K562 (cell line): ENCODE measurements around the gene SMC6. TPM values are rescaled to one million over a fixed set of nuclear protein-coding genes. Genes with fewer than 3 reads are reported as not detected.

Experiments
- ATAC-seq: fragments of 200-7000 bp; cut with Tn5 transposase; 3 replicates; pipeline ENCODE4 v1.9.1; 2020; ENCODE audit warnings: moderate library complexity
- BruUV-seq: library from RNA; stranded (reverse); fragments of 400-500 nt; replicated peaks from 2 replicates; lab custom pipeline; 2021; lab: Mats Ljungman, UMichigan
- CTCF ChIA-PET: fragments of 300-600 bp; formaldehyde crosslinking; extraction: SDS; loops from one replicate; lab custom pipeline; 2021; ENCODE audit warnings: low intra/inter-chr PET ratio; lab: Yijun Ruan, JAX
- POLR2A ChIA-PET: fragments of 300-600, 350-650 bp; sonication (Branson Sonifier 250); formaldehyde crosslinking; extraction: SDS; loops from one replicate; lab custom pipeline; 2021; ENCODE audit warnings: antibody characterized with exemption, inconsistent platforms; lab: Yijun Ruan, JAX
- DNase-seq, 4 experiments: peaks; one replicate each; pipeline versions ENCODE4 v3.0.0 to v3.0.0-alpha.2; 2011 to 2018; ENCODE audit warnings: low spot score in 3 of 4, mixed read lengths in 3 of 4; ENCODE audit errors: extremely low read depth in 1 of 4
- FAIRE-seq: peaks from 2 replicates; lab custom pipeline; 2011; peaks lifted over from hg19 to GRCh38; lab: Jason Lieb, UNC
- H2AFZ ChIP-seq: 2 replicates; pipeline ENCODE4 v1.6.0; 2011; ENCODE audit warnings: low read depth, low read length, control low read depth, inconsistent platforms
- H3K27ac ChIP-seq: fragments of 200-600 bp; 3 replicates; pipeline ENCODE4 v1.8.0; 2011; ENCODE audit warnings: low read depth, mild to moderate bottlenecking, control low read depth, inconsistent platforms, low read length, moderate library complexity, mixed read lengths; ENCODE audit errors: extremely low read depth
- H3K27me3 ChIP-seq, 2 experiments: fragments of 300-600 bp in 1 of 2; 2 replicates in 1 of 2; 3 replicates in 1 of 2; pipeline versions ENCODE4 v1.6.0 to v1.8.0; 2011; ENCODE audit warnings: inconsistent platforms in 2 of 2, low read length in 2 of 2, mild to moderate bottlenecking in 1 of 2, mixed read lengths in 1 of 2, moderate library complexity in 1 of 2; ENCODE audit not compliant: control insufficient read depth in 2 of 2, insufficient read depth in 2 of 2
- H3K36me3 ChIP-seq: fragments of 300-600 bp; 3 replicates; pipeline ENCODE4 v1.8.0; 2011; ENCODE audit warnings: mild to moderate bottlenecking, low read length, inconsistent platforms; ENCODE audit not compliant: control insufficient read depth, insufficient read depth
- H3K4me1 ChIP-seq, 2 experiments: fragments of 200-600 bp in 1 of 2; replicated peaks in 1 of 2; 2 replicates in 1 of 2; 3 replicates in 1 of 2; pipeline versions ENCODE4 v1.5.1 to v1.8.0; 2011; ENCODE audit warnings: inconsistent platforms in 2 of 2, low read length in 2 of 2, mild to moderate bottlenecking in 1 of 2, mixed read lengths in 1 of 2, moderate library complexity in 1 of 2; ENCODE audit not compliant: control insufficient read depth in 2 of 2, insufficient read depth in 2 of 2
- H3K4me2 ChIP-seq: 2 replicates; pipeline ENCODE4 v1.6.1; 2011; ENCODE audit warnings: low read length, control low read depth, inconsistent platforms, mixed read lengths; ENCODE audit not compliant: insufficient read depth
- H3K4me3 ChIP-seq: fragments of 200-600 bp; sonication (generic), shearing (Covaris generic); 2 replicates; pipeline ENCODE4 v1.5.1; 2016; ENCODE audit warnings: control low read depth, inconsistent platforms
- H3K79me2 ChIP-seq: fragments of 200-600 bp; 3 replicates; pipeline ENCODE4 v1.8.0; 2011; ENCODE audit warnings: low read length, inconsistent platforms; ENCODE audit not compliant: control insufficient read depth, insufficient read depth
- H3K9ac ChIP-seq, 2 experiments: 2 replicates each; pipeline versions ENCODE4 v1.6.0 to v1.6.1; 2011; ENCODE audit warnings: low read depth in 2 of 2, low read length in 2 of 2, control low read depth in 1 of 2, inconsistent platforms in 1 of 2, mild to moderate bottlenecking in 1 of 2, mixed read lengths in 1 of 2; ENCODE audit not compliant: insufficient read depth in 1 of 2
- H3K9me1 ChIP-seq: one replicate; pipeline ENCODE4 v1.6.0; 2011; ENCODE audit warnings: inconsistent platforms, mild to moderate bottlenecking, low read length, moderate library complexity; ENCODE audit not compliant: control insufficient read depth, insufficient read depth
- H3K9me3 ChIP-seq: replicated peaks from 2 replicates; pipeline ENCODE4 v1.5.1; 2011; ENCODE audit warnings: low read depth, low read length, inconsistent platforms; ENCODE audit not compliant: control insufficient read depth, insufficient read depth
- H4K20me1 ChIP-seq: replicated peaks from 2 replicates; pipeline ENCODE4 v1.6.1; 2011; ENCODE audit warnings: low read length, inconsistent platforms, mixed read lengths; ENCODE audit not compliant: control insufficient read depth, insufficient read depth
- BACH1 ChIP-seq: fragments of 200-800 bp; sonication (Bioruptor generic); IDR thresholded peaks from 2 replicates; pipeline ENCODE4 v1.6.1; 2016; ENCODE audit warnings: missing genetic modification characterization, missing compliant biosample characterization
- CBX5 ChIP-seq: IDR thresholded peaks from 2 replicates; pipeline ENCODE4 v1.6.1; 2014; ENCODE audit warnings: low read depth, borderline replicate concordance
- CHD2 ChIP-seq: IDR thresholded peaks from 2 replicates; pipeline ENCODE4 v1.6.1; 2011; ENCODE audit warnings: low read depth, low read length
- HNRNPUL1 ChIP-seq: fragments of 200-400 bp; formaldehyde crosslinking; IDR thresholded peaks from 2 replicates; pipeline ENCODE4 v1.6.1; 2017; ENCODE audit warnings: low read length
- IRF9 ChIP-seq: fragments of 450-650 bp; IDR thresholded peaks from 2 replicates; pipeline ENCODE4 v1.6.1; 2016; ENCODE audit warnings: missing biosample characterization, missing genetic modification characterization
- JUN ChIP-seq, 2 experiments: sonication (generic) in 1 of 2; formaldehyde crosslinking in 1 of 2; IDR thresholded peaks; 2 replicates each; pipeline versions ENCODE4 v1.6.1 to v1.8.0; 2012 to 2022; ENCODE audit warnings: borderline replicate concordance in 2 of 2, mild to moderate bottlenecking in 2 of 2, improper control_type of control experiment in 1 of 2, low read depth in 1 of 2, low read length in 1 of 2, missing genetic modification reagents in 1 of 2
- KLF16 ChIP-seq: IDR thresholded peaks from 2 replicates; pipeline ENCODE4 v1.6.1; 2016; ENCODE audit warnings: antibody characterized with exemption
- MAFG ChIP-seq: fragments of 450-650 bp; conservative IDR thresholded peaks from 2 replicates; pipeline ENCODE4 v1.6.1; 2016; ENCODE audit warnings: missing genetic modification characterization, missing compliant biosample characterization
- NCOA4 ChIP-seq: fragments of 450-650 bp; IDR thresholded peaks from 2 replicates; pipeline ENCODE4 v1.6.1; 2018; ENCODE audit warnings: mild to moderate bottlenecking; ENCODE audit not compliant: partially characterized antibody
- PML ChIP-seq: IDR thresholded peaks from 2 replicates; pipeline ENCODE4 v1.6.1; 2012; ENCODE audit warnings: low read length, inconsistent platforms
- PTTG1 ChIP-seq: fragments of 450-650 bp; IDR thresholded peaks from 2 replicates; pipeline ENCODE4 v1.6.1; 2016; ENCODE audit warnings: low read depth, mild to moderate bottlenecking, missing genetic modification characterization, missing compliant biosample characterization
- SMAD4 ChIP-seq: fragments of 250-450 bp; sonication (Bioruptor Pico); conservative IDR thresholded peaks from 2 replicates; pipeline ENCODE4 v1.8.0; 2021; ENCODE audit warnings: inconsistent platforms, mild to moderate bottlenecking, moderate library complexity
- SMARCA5 ChIP-seq: fragments of 450-650 bp; IDR thresholded peaks from 2 replicates; pipeline ENCODE4 v1.6.1; 2016
- SP2 ChIP-seq: IDR thresholded peaks from 2 replicates; pipeline ENCODE4 v1.6.1; 2011; ENCODE audit warnings: mild to moderate bottlenecking, low read depth, low read length, moderate library complexity; ENCODE audit not compliant: poor library complexity, severe bottlenecking; ENCODE audit errors: extremely low read depth
- TEAD2 ChIP-seq: fragments of 450-650 bp; IDR thresholded peaks from 2 replicates; pipeline ENCODE4 v1.6.1; 2016; ENCODE audit warnings: missing genetic modification characterization, control low read depth, missing compliant biosample characterization
- USF1 ChIP-seq: sonication (generic); formaldehyde crosslinking; IDR thresholded peaks from 2 replicates; pipeline ENCODE4 v1.9.0; 2022; ENCODE audit warnings: mild to moderate bottlenecking, missing genetic modification reagents
- ZBTB34 ChIP-seq: fragments of 250-450 bp; sonication (Bioruptor Pico); IDR thresholded peaks from 2 replicates; pipeline ENCODE4 v1.8.0; 2021; ENCODE audit warnings: mild to moderate bottlenecking, moderate library complexity
- ZC3H4 ChIP-seq: sonication (generic); formaldehyde crosslinking; IDR thresholded peaks from 2 replicates; pipeline ENCODE4 v1.9.0; 2021; ENCODE audit warnings: missing genetic modification reagents, borderline replicate concordance
- ZNF707 ChIP-seq: fragments of 250-450 bp; sonication (Bioruptor Pico); conservative IDR thresholded peaks from 2 replicates; pipeline ENCODE4 v1.8.0; 2022; ENCODE audit warnings: inconsistent platforms, mild to moderate bottlenecking, moderate library complexity
- WGBS: fragments of 100-300 bp; shearing (Covaris generic); methylation state at CpG from one replicate; pipeline ENCODE4 v1.1.6; 2016; ENCODE audit warnings: low coverage, mixed read lengths; ENCODE audit not compliant: insufficient coverage; ENCODE audit errors: missing lambda C conversion rate; 5-methylcytosine and 5-hydroxymethylcytosine counted together
- in situ Hi-C: fragments of 300-500 bp; cut with MboI; formaldehyde crosslinking; loops from 4 replicates; pipeline ENCODE4 v1.15.0; 2018; ENCODE audit warnings: inconsistent platforms, mixed read lengths
- intact Hi-C: fragments of 100-400 bp; cut with micrococcal nuclease; formaldehyde crosslinking; loops from 2 replicates; pipeline ENCODE4 v1.14.2; 2022
- polyA plus RNA-seq, 8 experiments: library from polyadenylated mRNA; depleted of rRNA in 4 of 8; stranded (reverse) in 5 of 8; unstranded in 3 of 8; fragments of >200 nt; fragmentation: Nextera tagmentation in 2 of 8; fragmentation: Illumina TruSeq in 1 of 8; extraction: Ambion mirVana in 2 of 8; extraction: Trizol in 1 of 8; gene quantifications; 2 replicates each; pipeline versions ENCODE4 v1.2.1 to v1.2.3, GENCODE V29; 2011 to 2014; ENCODE audit warnings: inconsistent platforms in 1 of 8, missing spikeins in 1 of 8
- total RNA-seq, 7 experiments: library from RNA; depleted of rRNA in 6 of 7; stranded (reverse); fragments of >200 nt in 6 of 7; fragmentation: Illumina TruSeq in 2 of 7; extraction: Trizol in 2 of 7; gene quantifications; 2 replicates each; pipeline versions ENCODE4 v1.2.1 to v1.2.3, GENCODE V29; 2011 to 2021; ENCODE audit warnings: low replicate concordance in 1 of 7

The SMC6 gene
- total and polyA plus RNA-seq, 9 of the 15 experiments (the other 6 are each of a cell fraction or from before 2014, with no cell fraction given) = 14.2 to 75.9 (median 47.7) TPM

GRCh38 chr2:17799301-17800120 lies 45.9 kb upstream of the SMC6 start (continued):
- TF ChIP-seq USF1 (CRISPR knock-in tag) = no peak
- TF ChIP-seq CHD2 = no peak

- FAIRE-seq (no peak), ATAC-seq (no peak), DNase-seq (no peak)
- in situ Hi-C loops (no loop called here), intact Hi-C loops (no loop called here)
- H2AFZ ChIP-seq = no peak overlapping the region
- H3K79me2 ChIP-seq = no peaks in the 10 kb centered on the region
- ChIA-PET POLR2A (interaction anchor here (0.6 kb wide), 1 partner anchor 280 kb away, joined by 3 read pairs; the partner anchor contains the start of gene RAD51AP2), CTCF (no interaction called here)
- no peak overlapping the region for H3K4me3 ChIP-seq
- WGBS = 1% methylated on average over 4 of the region's 4 CpGs
- H4K20me1 ChIP-seq = no peaks in the 10 kb centered on the region
- H3K4me1 ChIP-seq = no peaks in the 10 kb centered on the region
- no peak overlapping the region for H3K4me2 ChIP-seq
- no peaks in the 10 kb centered on the region for H3K36me3 ChIP-seq
- no peaks in the 10 kb centered on the region for H3K9me3 ChIP-seq
- peaks cover 7 to 22% of the 10 kb centered on the region in 2 experiments; a peak in 4 of 5 replicates for H3K27me3 ChIP-seq
- H3K27ac ChIP-seq = no peak overlapping the region
- no peaks in the 10 kb centered on the region for H3K9me1 ChIP-seq
- BruUV-seq = no TSS peak
- no peak overlapping the region for H3K9ac ChIP-seq
- TF ChIP-seq KLF16 (no peak), NCOA4 (no peak), TEAD2 (tag) (no peak), SP2 (no peak), IRF9 (tag) (no peak), ZC3H4 (CRISPR knock-in tag) (no peak), SMARCA5 (no peak), CBX5 (no peak), ZBTB34 (CRISPR knock-in tag) (no peak), PTTG1 (tag) (no peak), MAFG (tag) (no peak), JUN (IDR thresholded peaks at IDR 0.05; ENCODE audit: borderline replicate concordance, low read depth, low read length) (no peak), JUN (CRISPR knock-in tag; IDR thresholded peaks at IDR 0.05; ENCODE audit: borderline replicate concordance) (no peak), ZNF707 (CRISPR knock-in tag) (no peak), BACH1 (tag) (no peak), PML (no peak), SMAD4 (CRISPR knock-in tag) (no peak), HNRNPUL1 (no peak)
These were observed 44.7 kb upstream of the SMC6 start for GRCh38 chr2:17798338-17798737.
